Measurements from ENCODE around the gene CTSW.

CTSW gene

DNA sequence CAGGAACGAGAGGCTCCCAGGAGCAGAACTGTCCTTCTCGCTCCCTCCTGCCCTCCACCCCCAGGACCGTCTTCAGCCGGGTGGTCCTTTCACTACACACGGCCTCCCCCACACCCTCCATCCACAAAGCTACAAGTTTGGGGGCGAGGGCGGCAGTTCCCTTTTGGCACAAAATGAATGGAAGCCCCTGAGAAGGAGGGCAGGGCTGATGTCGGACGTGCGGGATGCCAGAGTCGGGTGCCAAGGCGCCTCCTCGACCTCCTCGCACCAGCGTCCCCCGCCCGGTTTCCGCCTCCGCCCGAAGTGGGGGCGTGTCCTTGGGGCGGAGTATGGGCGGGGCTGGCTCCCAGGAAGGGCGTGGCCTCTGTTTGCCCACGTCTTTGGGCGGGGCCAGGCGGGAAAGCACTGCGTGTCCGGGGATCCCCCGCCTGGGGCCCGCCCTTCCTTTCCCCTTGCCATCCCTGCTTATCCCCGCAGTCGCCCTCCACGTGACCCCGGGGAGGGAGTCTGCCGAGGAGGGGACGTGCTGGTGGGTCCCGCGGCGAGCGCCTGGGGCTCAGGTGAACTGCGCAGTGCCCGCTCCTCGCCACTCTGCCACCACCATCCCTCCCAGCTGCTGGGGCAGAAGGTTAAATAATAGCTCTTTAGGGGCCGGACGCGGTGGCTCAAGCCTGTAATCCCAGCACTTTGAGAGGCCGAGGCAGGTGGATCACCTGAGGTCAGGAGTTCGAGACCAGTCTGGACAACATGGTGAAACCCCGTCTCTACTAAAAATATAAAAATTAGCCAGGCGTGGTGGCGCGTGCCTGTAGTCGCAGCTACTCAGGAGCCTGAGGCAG is 6.1 kb upstream of the CTSW start:
- H3K36me3 ChIP-seq (ENCODE audit: low read depth), result no peaks in the 10 kb centered on the region
- H3K9me3 ChIP-seq (ENCODE audit: severe bottlenecking), result no peaks in the 10 kb centered on the region
- TF ChIP-seq, protein P1, sequence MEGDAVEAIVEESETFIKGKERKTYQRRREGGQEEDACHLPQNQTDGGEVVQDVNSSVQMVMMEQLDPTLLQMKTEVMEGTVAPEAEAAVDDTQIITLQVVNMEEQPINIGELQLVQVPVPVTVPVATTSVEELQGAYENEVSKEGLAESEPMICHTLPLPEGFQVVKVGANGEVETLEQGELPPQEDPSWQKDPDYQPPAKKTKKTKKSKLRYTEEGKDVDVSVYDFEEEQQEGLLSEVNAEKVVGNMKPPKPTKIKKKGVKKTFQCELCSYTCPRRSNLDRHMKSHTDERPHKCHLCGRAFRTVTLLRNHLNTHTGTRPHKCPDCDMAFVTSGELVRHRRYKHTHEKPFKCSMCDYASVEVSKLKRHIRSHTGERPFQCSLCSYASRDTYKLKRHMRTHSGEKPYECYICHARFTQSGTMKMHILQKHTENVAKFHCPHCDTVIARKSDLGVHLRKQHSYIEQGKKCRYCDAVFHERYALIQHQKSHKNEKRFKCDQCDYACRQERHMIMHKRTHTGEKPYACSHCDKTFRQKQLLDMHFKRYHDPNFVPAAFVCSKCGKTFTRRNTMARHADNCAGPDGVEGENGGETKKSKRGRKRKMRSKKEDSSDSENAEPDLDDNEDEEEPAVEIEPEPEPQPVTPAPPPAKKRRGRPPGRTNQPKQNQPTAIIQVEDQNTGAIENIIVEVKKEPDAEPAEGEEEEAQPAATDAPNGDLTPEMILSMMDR (IDR thresholded peaks at IDR 0.05; ENCODE audit: poor library complexity, severe bottlenecking), result no peak
- peak; percentile 93 for DNase-seq (ENCODE audit: low spot score)
- peak overlapping the region; percentile 72 for H3K27ac ChIP-seq (ENCODE audit: poor library complexity, severe bottlenecking)
- no peaks in the 10 kb centered on the region for H3K4me1 ChIP-seq (ENCODE audit: insufficient read depth, poor library complexity, severe bottlenecking)
- peak; percentile 58 for ATAC-seq (ENCODE audit: low read depth)
- H3K4me3 ChIP-seq (ENCODE audit: severe bottlenecking), result peak overlapping the region; percentile 34
- no peaks in the 10 kb centered on the region for H3K27me3 ChIP-seq (ENCODE audit: insufficient read depth, poor library complexity, severe bottlenecking)

DNA sequence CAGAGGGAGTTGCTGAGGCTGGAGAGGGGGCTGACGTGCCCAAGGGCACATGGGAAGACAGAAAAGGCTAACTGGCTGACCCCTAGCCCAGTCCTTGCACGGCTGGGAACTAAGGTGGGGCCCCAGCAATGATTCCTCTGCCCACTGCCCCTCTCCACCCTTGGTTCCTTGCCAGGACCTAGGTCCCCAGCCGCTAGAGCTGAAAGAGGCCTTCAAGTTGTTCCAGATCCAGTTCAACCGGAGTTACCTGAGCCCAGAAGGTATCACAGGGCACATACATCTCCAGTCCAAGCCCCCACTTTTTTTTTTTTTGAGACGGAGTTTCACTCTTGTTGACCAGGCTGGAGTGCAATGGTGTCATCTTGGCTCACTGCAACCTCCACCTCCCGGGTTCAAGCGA is 390 bp downstream of the CTSW start:
- Histone ChIP-seq H3K4me1 (ENCODE audit: insufficient read depth, poor library complexity, severe bottlenecking) (no peaks in the 10 kb centered on the region), H3K9me3 (ENCODE audit: severe bottlenecking) (no peaks in the 10 kb centered on the region), H3K36me3 (ENCODE audit: low read depth) (peaks cover 21% of the 10 kb centered on the region), H3K4me3 (ENCODE audit: severe bottlenecking) (no peak overlapping the region), H3K27me3 (ENCODE audit: insufficient read depth, poor library complexity, severe bottlenecking) (no peaks in the 10 kb centered on the region), H3K27ac (ENCODE audit: poor library complexity, severe bottlenecking) (no peak overlapping the region)
- ATAC-seq (ENCODE audit: low read depth), result no peak
- TF ChIP-seq, protein P1 (IDR thresholded peaks at IDR 0.05; ENCODE audit: poor library complexity, severe bottlenecking), result no peak
- no peak for DNase-seq (ENCODE audit: low spot score)

DNA sequence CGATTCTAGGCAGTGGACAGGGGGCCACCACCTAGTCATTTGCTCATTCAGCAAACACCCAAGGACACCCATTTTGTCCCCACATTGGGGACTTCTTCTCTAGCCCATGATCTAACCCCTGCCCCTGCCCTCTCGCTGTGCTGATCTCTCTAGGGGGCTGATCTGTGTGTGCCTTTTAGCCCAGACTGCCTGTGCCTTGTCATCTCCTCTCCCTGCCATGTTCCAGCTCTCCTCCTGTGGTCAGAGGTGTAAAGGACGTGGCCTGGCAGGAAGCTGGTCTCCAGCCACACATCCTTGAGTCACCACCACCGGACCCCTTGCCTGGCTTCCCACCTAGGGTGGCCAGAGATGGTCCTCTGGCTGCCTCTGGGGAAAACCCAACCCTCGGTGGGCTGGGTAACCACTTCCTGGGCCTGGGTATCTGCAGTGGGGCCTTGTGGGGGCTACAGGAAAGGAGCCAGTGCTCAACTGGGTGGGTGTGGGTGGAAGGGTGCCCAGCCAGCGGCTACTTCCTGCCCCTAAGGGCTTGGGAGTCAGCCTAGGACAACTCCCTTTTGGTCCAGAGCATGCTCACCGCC is 1.3 kb downstream of the CTSW start:
- no peaks in the 10 kb centered on the region for H3K4me1 ChIP-seq (ENCODE audit: insufficient read depth, poor library complexity, severe bottlenecking)
- DNase-seq (ENCODE audit: low spot score), result peak; percentile 52
- TF ChIP-seq, protein P1 (IDR thresholded peaks at IDR 0.05; ENCODE audit: poor library complexity, severe bottlenecking), result no peak
- no peak for ATAC-seq (ENCODE audit: low read depth)
- no peaks in the 10 kb centered on the region for H3K27me3 ChIP-seq (ENCODE audit: insufficient read depth, poor library complexity, severe bottlenecking)
- peaks cover 28% of the 10 kb centered on the region for H3K36me3 ChIP-seq (ENCODE audit: low read depth)
- peak overlapping the region; percentile 1 for H3K27ac ChIP-seq (ENCODE audit: poor library complexity, severe bottlenecking)
- no peaks in the 10 kb centered on the region for H3K9me3 ChIP-seq (ENCODE audit: severe bottlenecking)
- no peak overlapping the region for H3K4me3 ChIP-seq (ENCODE audit: severe bottlenecking)

DNA sequence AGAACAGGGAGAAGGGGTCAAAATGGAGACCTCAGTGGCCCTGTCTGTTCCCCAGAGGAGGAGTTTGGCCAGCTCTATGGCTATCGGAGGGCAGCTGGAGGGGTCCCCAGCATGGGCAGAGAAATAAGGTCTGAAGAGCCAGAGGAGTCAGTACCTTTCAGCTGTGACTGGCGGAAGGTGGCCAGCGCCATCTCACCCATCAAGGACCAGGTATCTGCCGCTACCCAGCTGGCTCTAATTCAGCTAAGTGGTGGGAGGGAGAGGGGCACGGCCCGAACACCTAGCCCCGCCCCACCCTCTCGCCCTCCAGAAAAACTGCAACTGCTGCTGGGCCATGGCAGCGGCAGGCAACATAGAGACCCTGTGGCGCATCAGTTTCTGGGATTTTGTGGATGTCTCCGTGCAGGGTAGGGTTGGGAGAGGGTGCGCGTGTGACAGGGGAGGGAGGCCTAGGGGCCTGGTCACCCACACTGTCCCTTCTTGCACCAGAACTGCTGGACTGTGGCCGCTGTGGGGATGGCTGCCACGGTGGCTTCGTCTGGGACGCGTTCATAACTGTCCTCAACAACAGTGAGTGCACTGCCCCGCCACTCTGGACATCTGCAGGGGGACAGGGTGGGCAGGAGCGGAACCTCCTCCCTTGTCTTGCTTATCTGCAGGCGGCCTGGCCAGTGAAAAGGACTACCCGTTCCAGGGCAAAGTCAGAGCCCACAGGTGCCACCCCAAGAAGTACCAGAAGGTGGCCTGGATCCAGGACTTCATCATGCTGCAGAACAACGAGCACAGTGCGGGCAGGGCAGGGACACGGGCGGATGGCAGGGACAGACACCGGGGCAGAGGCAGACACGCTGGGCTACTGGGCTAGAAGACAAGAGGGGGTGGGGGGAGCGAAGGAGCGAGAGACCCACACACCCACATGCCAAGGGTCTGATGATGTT is 2.8 kb downstream of the CTSW start:
- Histone ChIP-seq H3K4me3 (ENCODE audit: severe bottlenecking) (no peak overlapping the region), H3K36me3 (ENCODE audit: low read depth) (peaks cover 38% of the 10 kb centered on the region), H3K27me3 (ENCODE audit: insufficient read depth, poor library complexity, severe bottlenecking) (no peaks in the 10 kb centered on the region), H3K27ac (ENCODE audit: poor library complexity, severe bottlenecking) (no peak overlapping the region), H3K9me3 (ENCODE audit: severe bottlenecking) (no peaks in the 10 kb centered on the region), H3K4me1 (ENCODE audit: insufficient read depth, poor library complexity, severe bottlenecking) (no peaks in the 10 kb centered on the region)
- DNase-seq (ENCODE audit: low spot score), result peak; percentile 58
- TF ChIP-seq, protein P1 (IDR thresholded peaks at IDR 0.05; ENCODE audit: poor library complexity, severe bottlenecking), result no peak
- no peak for ATAC-seq (ENCODE audit: low read depth)
